ENCODE data around the gene FCMR. TPM values are rescaled to one million over a fixed set of nuclear protein-coding genes. Genes with fewer than 3 reads are reported as not detected.

Gene FCMR
- total RNA-seq, 4 donors from 2014 or later: 0.59 to 1.7 (median 1.7) TPM; not detected in 1

DNA sequence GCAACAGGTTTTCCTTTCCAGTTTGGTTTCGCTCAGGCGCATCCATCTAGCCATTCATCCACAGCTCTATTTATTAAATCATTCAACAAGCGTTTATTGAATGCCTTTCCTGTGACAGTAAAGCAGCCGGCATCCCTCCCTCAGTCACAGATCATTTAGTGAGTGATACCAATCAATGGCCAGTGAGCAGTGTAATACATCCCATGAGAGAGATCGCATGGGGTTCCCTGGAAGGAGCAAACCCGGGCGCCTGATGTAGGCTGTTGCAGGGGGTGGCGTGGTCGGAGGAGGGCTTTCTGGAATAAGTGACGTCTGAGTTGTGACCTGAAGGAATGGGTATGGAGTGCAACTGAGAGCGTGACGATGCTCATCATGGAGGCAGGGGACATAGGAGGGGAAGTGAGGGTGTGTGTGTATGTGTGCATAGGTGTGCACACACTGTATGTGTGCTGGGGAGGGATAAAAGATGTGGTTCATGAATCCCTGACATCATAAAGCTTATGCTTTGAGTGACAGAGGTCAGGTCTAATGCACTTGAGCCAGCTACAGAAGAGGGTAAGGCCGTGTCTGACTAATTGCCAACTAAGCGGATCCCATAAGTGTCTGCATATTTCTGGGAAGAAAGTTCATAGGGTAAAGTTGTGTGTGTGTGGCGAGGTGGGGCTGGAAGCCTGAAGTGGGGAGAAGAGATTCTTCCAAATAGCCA lies 6.6 kb downstream of the FCMR start:
- H3K4me1 ChIP-seq: no peaks in the 10 kb centered on the region
- H3K36me3 ChIP-seq: no peaks in the 10 kb centered on the region
- H3K27me3 ChIP-seq: no peaks in the 10 kb centered on the region
- no peak for DNase-seq
- no peak for TF ChIP-seq CTCF (IDR thresholded peaks at IDR 0.05)
- no peak for TF ChIP-seq POLR2A (IDR thresholded peaks at IDR 0.05)
- H3K9me3 ChIP-seq: no peaks in the 10 kb centered on the region
- intact Hi-C loops (cut with DNase I; ENCODE audit: low total_unique reads): no loop called here
- H3K27ac ChIP-seq: no peak overlapping the region
- no peak overlapping the region for H3K4me3 ChIP-seq

GRCh38 chr1:206913766-206914537 lies 7.8 kb downstream of the FCMR start:
- H3K27ac ChIP-seq: no peak overlapping the region
- H3K4me3 ChIP-seq: no peak overlapping the region
- no peak for DNase-seq
- H3K27me3 ChIP-seq: no peaks in the 10 kb centered on the region
- peaks cover 0 to 7% of the 10 kb centered on the region in 2 donors for H3K4me1 ChIP-seq
- H3K9me3 ChIP-seq: no peaks in the 10 kb centered on the region
- intact Hi-C loops (cut with DNase I; ENCODE audit: low total_unique reads): loop anchor here (5.0 kb wide), 1 partner anchor 177 kb away; no protein-coding TSS in a partner anchor
- no peaks in the 10 kb centered on the region for H3K36me3 ChIP-seq
- TF ChIP-seq CTCF (IDR thresholded peaks at IDR 0.05): no peak
- no peak for TF ChIP-seq POLR2A (IDR thresholded peaks at IDR 0.05)

GRCh38 chr1:206912445-206913095 lies 9.2 kb downstream of the FCMR start:
- Histone ChIP-seq H3K9me3 (no peaks in the 10 kb centered on the region), H3K4me1 (peaks cover 0 to 7% of the 10 kb centered on the region in 2 donors), H3K4me3 (no peak overlapping the region), H3K27me3 (no peaks in the 10 kb centered on the region), H3K27ac (no peak overlapping the region), H3K36me3 (no peaks in the 10 kb centered on the region)
- TF ChIP-seq POLR2A (IDR thresholded peaks at IDR 0.05) (no peak), CTCF (IDR thresholded peaks at IDR 0.05) (peak; percentile 79 to 88 (median 86))
- DNase-seq: peak; percentile 69 to 76
- intact Hi-C loops (cut with DNase I; ENCODE audit: low total_unique reads): loop anchor here (5.0 kb wide), 1 partner anchor 175 kb away; no protein-coding TSS in a partner anchor

- intact Hi-C loops (cut with DNase I; ENCODE audit: low total_unique reads): loop anchor here (5.0 kb wide), 1 partner anchor 174 kb away; no protein-coding TSS in a partner anchor
- DNase-seq: peak in 1 of 2 donors; percentile 51
Observed at GRCh38 chr1:206911064-206911663, 10.6 kb downstream of the FCMR start.

More at GRCh38 chr1:206911064-206911663, 10.6 kb downstream of the FCMR start:
- Histone ChIP-seq H3K36me3 (no peaks in the 10 kb centered on the region), H3K4me3 (no peak overlapping the region), H3K4me1 (peaks cover 0 to 7% of the 10 kb centered on the region in 2 donors), H3K27ac (no peak overlapping the region), H3K27me3 (no peaks in the 10 kb centered on the region), H3K9me3 (no peaks in the 10 kb centered on the region)
- TF ChIP-seq POLR2A (IDR thresholded peaks at IDR 0.05) (no peak), CTCF (IDR thresholded peaks at IDR 0.05) (peak; percentile 48 to 80 (median 73))

Data from uterus (tissue), 4 donors.